Testis (tissue), 2 donors: ENCODE measurements around the gene AMZ1.

Source experiments
- POLR2A ChIP-seq: fragments of 450-650 bp; IDR thresholded peaks from one replicate; pipeline ENCODE4 v1.6.1; 2017; ENCODE audit warnings: antibody characterized with exemption, mild to moderate bottlenecking, moderate library complexity
- TF ChIP-seq, protein P1 (sequence below), 3 experiments: fragments of 450-650 bp in 2 of 3; fragments of 200-600 bp in 1 of 3; sonication (generic) in 1 of 3; IDR thresholded peaks; one replicate each; pipeline ENCODE4 v1.5.1; 2016 to 2019; ENCODE audit warnings: antibody characterized with exemption in 3 of 3, mild to moderate bottlenecking in 2 of 3, moderate library complexity in 1 of 3

DNA sequence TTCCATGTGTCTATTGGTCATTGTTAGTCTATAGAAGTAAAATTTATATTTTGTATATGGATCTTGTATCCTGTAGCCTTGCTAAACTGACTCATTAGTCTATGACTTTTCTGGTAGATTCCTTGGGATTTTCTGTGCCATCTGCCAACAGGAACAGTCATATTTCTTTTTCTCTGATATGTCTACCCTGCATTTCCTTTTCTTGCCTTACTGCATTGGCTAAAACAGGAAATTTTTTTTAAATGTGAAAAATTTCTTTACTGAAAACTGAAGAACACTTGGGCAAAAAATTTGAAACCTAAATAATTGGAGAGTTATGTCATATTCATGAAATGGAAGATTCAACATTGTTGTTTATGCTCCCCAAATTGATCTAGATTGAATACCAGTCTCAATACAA lies 67.5 kb downstream of the AMZ1 start:
- TF ChIP-seq, protein P1, sequence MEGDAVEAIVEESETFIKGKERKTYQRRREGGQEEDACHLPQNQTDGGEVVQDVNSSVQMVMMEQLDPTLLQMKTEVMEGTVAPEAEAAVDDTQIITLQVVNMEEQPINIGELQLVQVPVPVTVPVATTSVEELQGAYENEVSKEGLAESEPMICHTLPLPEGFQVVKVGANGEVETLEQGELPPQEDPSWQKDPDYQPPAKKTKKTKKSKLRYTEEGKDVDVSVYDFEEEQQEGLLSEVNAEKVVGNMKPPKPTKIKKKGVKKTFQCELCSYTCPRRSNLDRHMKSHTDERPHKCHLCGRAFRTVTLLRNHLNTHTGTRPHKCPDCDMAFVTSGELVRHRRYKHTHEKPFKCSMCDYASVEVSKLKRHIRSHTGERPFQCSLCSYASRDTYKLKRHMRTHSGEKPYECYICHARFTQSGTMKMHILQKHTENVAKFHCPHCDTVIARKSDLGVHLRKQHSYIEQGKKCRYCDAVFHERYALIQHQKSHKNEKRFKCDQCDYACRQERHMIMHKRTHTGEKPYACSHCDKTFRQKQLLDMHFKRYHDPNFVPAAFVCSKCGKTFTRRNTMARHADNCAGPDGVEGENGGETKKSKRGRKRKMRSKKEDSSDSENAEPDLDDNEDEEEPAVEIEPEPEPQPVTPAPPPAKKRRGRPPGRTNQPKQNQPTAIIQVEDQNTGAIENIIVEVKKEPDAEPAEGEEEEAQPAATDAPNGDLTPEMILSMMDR (IDR thresholded peaks at IDR 0.05) = no peak
- TF ChIP-seq POLR2A = no peak
